Psoas muscle (tissue), 8 donors: Measurements from ENCODE around the gene SPR. TPM values are rescaled to one million over a fixed set of nuclear protein-coding genes. Genes with fewer than 3 reads are reported as not detected.

Experiments used
- ATAC-seq, 4 donors: fragments of 200-7000 bp; cut with Tn5 transposase; one replicate each; pipeline ENCODE4 v1.9.1; 2020; ENCODE audit warnings: moderate library complexity in 3 of 4, mild to moderate bottlenecking in 2 of 4
- DNase-seq, 2 donors: peaks; one replicate each; pipeline ENCODE4 v3.0.0-alpha.2; 2020
- H3K27ac ChIP-seq: fragments of 200-600 bp; one replicate; pipeline ENCODE4 v1.8.0; 2022
- H3K27me3 ChIP-seq, 3 donors: fragments of 200-600 bp in 1 of 3; one replicate each; pipeline versions ENCODE4 v1.6.1 to v1.8.0; 2013 to 2022; ENCODE audit warnings: low read length in 2 of 3, mild to moderate bottlenecking in 2 of 3, moderate library complexity in 1 of 3; ENCODE audit not compliant: insufficient read depth in 3 of 3
- H3K36me3 ChIP-seq, 2 donors: fragments of 200-600 bp in 1 of 2; one replicate each; pipeline versions ENCODE4 v1.6.1 to v1.8.0; 2013 to 2022; ENCODE audit warnings: low read depth in 1 of 2, mild to moderate bottlenecking in 1 of 2, moderate library complexity in 1 of 2; ENCODE audit not compliant: insufficient read depth in 1 of 2
- H3K4me1 ChIP-seq: fragments of 200-600 bp; one replicate; pipeline ENCODE4 v1.8.0; 2022
- H3K4me3 ChIP-seq: fragments of 200-600 bp; one replicate; pipeline ENCODE4 v1.8.0; 2022; ENCODE audit warnings: mild to moderate bottlenecking
- H3K9me3 ChIP-seq: fragments of 200-600 bp; one replicate; pipeline ENCODE4 v1.8.0; 2022
- CTCF ChIP-seq: fragments of 200-600 bp; IDR thresholded peaks from one replicate; pipeline ENCODE4 v1.8.0; 2022; ENCODE audit warnings: antibody characterized with exemption
- WGBS, 3 donors: extraction: QIAGEN DNeasy Blood & Tissue Kit; methylation state at CpG; one replicate each; pipeline versions ENCODE4 v1.1.6 to v1.1.7; 2013; 5-methylcytosine and 5-hydroxymethylcytosine counted together
- intact Hi-C, 2 donors: fragments of 100-400 bp; cut with DNase I; formaldehyde crosslinking; loops; one replicate each; pipeline versions ENCODE4 v1.11.0 to v1.14.2; 2022
- polyA plus RNA-seq, 3 donors: library from polyadenylated mRNA; stranded (reverse); fragments of 200-250 nt; gene quantifications; one replicate each; pipeline ENCODE4 v1.2.3, GENCODE V29; 2013
- total RNA-seq, 4 donors: library from RNA; stranded (reverse); fragmentation: NEBNext Ultra II Directional in 2 of 4; extraction: Animal tissue kit (Norgen Biotek cat#: 25700) in 2 of 4; gene quantifications; one replicate each; pipeline versions ENCODE4 v1.2.1 to v1.2.4, GENCODE V29; 2021 to 2023
- donor health status: healthy with polysubstance abuse.
- donor health status: DM: no; HTN: no; CAD: no; lungs with moderate emphysema.
- donor health status: Bipolar disorder and iron deficiency.
- donor health status: healthy.
- donor health status: DM: yes; HTN: yes; CAD: no.
- donor health status: DM: no; HTN: no; CAD: no.
- donor health status: DM: no; HTN: no; CAD: no.
- donor health status: DM: yes; HTN: yes; CAD: no.

The SPR gene
- total and polyA plus RNA-seq, 7 donors = 19.1 to 46.0 (median 32.8) TPM

GRCh38 chr2:72919414-72920317, 32.5 kb downstream of the SPR start:
- no peak for DNase-seq
- H3K4me3 ChIP-seq = peak overlapping the region; percentile 51
- WGBS, 3 donors = 5 to 6% (median 6%) methylated on average over 48 of the region's 48 CpGs
- H3K4me1 ChIP-seq = peaks cover 42% of the 10 kb centered on the region
- no peaks in the 10 kb centered on the region for H3K9me3 ChIP-seq
- H3K27ac ChIP-seq = no peak overlapping the region
- H3K27me3 ChIP-seq = peaks cover 0 to 98% (median 83%) of the 10 kb centered on the region in 3 donors
- intact Hi-C loops = no loop called here
- no peaks in the 10 kb centered on the region for H3K36me3 ChIP-seq
- no peak for ATAC-seq
- no peak for TF ChIP-seq CTCF

- Histone ChIP-seq H3K4me3 (peak overlapping the region; percentile 51), H3K9me3 (no peaks in the 10 kb centered on the region), H3K27me3 (peaks cover 0 to 98% (median 83%) of the 10 kb centered on the region in 3 donors), H3K36me3 (no peaks in the 10 kb centered on the region), H3K4me1 (peaks cover 45% of the 10 kb centered on the region), H3K27ac (no peak overlapping the region)
- ATAC-seq (no peak), DNase-seq (no peak)
- intact Hi-C loops = no loop called here
- TF ChIP-seq CTCF = no peak
- 3 to 4% (median 4%) methylated on average over 77 of the region's 77 CpGs for WGBS, 3 donors
Observed at GRCh38 chr2:72920318-72921087, 33.3 kb downstream of the SPR start.

GRCh38 chr2:72921088-72921851, 34.1 kb downstream of the SPR start:
- no peak overlapping the region for H3K4me3 ChIP-seq
- H3K4me1 ChIP-seq = peaks cover 37% of the 10 kb centered on the region
- peaks cover 0 to 98% (median 78%) of the 10 kb centered on the region in 3 donors for H3K27me3 ChIP-seq
- no peaks in the 10 kb centered on the region for H3K36me3 ChIP-seq
- no peak overlapping the region for H3K27ac ChIP-seq
- intact Hi-C loops = no loop called here
- no peak for TF ChIP-seq CTCF
- H3K9me3 ChIP-seq = no peaks in the 10 kb centered on the region
- DNase-seq (no peak), ATAC-seq (no peak)
- WGBS, 3 donors = 29 to 46% (median 42%) methylated on average over 15 of the region's 15 CpGs

- peaks cover 0 to 98% (median 74%) of the 10 kb centered on the region in 3 donors for H3K27me3 ChIP-seq
- no peak overlapping the region for H3K4me3 ChIP-seq
- ATAC-seq (no peak), DNase-seq (no peak)
- H3K27ac ChIP-seq = no peak overlapping the region
- WGBS, 3 donors = 90 to 95% (median 93%) methylated on average over 1 of the region's 1 CpG
- intact Hi-C loops = no loop called here
- peaks cover 31% of the 10 kb centered on the region for H3K4me1 ChIP-seq
- H3K9me3 ChIP-seq = no peaks in the 10 kb centered on the region
- H3K36me3 ChIP-seq = no peaks in the 10 kb centered on the region
- no peak for TF ChIP-seq CTCF
Observed at GRCh38 chr2:72921853-72922252, 34.6 kb downstream of the SPR start.
